Daoy (cell line): Measurements from ENCODE around the gene IFFO2. TPM values are rescaled to one million over a fixed set of nuclear protein-coding genes. Genes with fewer than 3 reads are reported as not detected.

Experiments
- total RNA-seq: library from RNA; depleted of rRNA; stranded (reverse); fragments of >200 nt; shearing (Covaris generic); gene quantifications from 2 replicates; pipeline ENCODE4 v1.2.3, GENCODE V29; 2014; rRNA removed

IFFO2 gene
- total RNA-seq, 1 experiment from 2014 or later: 34.1 TPM

Other genes with a start within 250 kb of the IFFO2 start
- not detected in 2 replicates for gene TAS1R2, start 97.0 kb downstream of the IFFO2 start, total RNA-seq
- 9.5 and 29.3 TPM in 2 replicates for gene ALDH4A1, start 54.1 kb downstream of the IFFO2 start, total RNA-seq